ENCODE data around the gene SAMD8.
A peak's percentile ranks its signal among the peaks of the same experiment; 100 is the strongest.
"Not testable (repeated sequence)": the region's sequence is repeated elsewhere in the genome, so short reads cannot be mapped to it uniquely, and the experiment has no call there.

SAMD8 gene

GRCh38 chr10:75197066-75197465 is 85.6 kb downstream of the SAMD8 start:
- DNase-seq: no peak

GRCh38 chr10:75197906-75198305 is 86.5 kb downstream of the SAMD8 start:
- DNase-seq: no peak

DNA sequence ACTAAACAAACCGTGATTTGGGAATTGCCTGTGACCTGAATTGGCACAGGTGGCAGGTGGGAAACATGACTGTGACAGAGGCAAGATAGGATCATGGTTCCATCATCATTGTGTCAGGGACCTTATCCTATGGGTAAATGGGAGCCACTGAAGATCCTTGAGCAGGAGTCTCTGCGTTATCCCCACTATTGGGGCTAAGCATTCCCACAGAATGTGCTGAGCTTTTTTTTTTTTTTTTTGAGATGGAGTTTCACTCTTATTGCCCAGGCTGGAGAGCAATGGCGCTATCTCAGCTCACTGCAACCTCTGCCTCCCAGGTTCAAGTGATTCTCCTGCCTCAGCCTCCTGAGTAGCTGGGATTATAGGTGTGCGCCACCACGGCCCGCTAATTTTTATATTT is 88.5 kb downstream of the SAMD8 start:
- DNase-seq: not testable (repeated sequence)

- no peak for DNase-seq
Observed at GRCh38 chr10:75201793-75202307, 90.4 kb downstream of the SAMD8 start.

- DNase-seq: no peak
Observed at GRCh38 chr10:75202321-75203045, 91.0 kb downstream of the SAMD8 start.

- DNase-seq: not testable (repeated sequence)
Observed at GRCh38 chr10:75203046-75203620, 91.7 kb downstream of the SAMD8 start.

DNA sequence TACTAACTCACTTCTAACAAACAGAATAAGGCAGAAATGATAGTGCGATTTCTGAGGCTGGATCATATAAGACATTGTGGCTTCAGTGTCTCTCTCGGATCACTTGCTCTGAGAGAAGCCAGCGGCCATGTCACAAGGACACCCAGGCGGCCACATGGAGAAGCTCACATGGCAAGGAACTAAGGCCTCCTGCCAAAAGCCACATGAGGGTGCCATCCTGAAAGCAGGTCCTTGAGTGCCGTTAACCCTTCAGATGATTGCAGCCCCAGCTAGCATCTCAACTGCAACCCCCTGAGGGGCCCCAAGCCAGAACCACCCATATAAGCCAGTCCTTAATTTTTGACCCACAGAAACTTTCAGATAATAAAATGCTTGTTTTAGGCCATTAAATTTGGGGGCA is 92.3 kb downstream of the SAMD8 start:
- DNase-seq: no peak

DNA sequence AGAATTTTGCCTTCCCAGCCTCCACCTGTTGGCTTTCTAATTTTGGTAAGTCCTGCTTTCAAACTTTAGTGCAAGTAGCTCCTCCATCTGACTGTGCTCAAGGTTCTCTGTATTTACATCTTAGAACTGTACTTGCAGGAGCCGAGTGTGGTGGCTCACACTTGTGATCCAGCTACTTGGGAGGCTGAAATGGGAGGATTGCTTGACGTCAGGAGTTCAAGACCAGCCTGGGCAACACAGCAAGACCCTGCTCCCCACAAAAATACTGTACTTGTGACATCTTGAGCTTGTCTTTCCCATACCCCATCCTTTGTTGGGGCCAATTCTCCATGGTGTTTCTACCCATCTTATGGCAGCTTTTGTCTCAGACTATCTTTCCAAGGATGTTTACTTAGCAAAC is 94.5 kb downstream of the SAMD8 start:
- no peak for DNase-seq

GRCh38 chr10:75206638-75207037 is 95.2 kb downstream of the SAMD8 start:
- not testable (repeated sequence) for DNase-seq

GRCh38 chr10:75207079-75207856 is 95.8 kb downstream of the SAMD8 start:
- no peak for DNase-seq

- DNase-seq: no peak
Observed at GRCh38 chr10:75207857-75208144, 96.3 kb downstream of the SAMD8 start.

DNA sequence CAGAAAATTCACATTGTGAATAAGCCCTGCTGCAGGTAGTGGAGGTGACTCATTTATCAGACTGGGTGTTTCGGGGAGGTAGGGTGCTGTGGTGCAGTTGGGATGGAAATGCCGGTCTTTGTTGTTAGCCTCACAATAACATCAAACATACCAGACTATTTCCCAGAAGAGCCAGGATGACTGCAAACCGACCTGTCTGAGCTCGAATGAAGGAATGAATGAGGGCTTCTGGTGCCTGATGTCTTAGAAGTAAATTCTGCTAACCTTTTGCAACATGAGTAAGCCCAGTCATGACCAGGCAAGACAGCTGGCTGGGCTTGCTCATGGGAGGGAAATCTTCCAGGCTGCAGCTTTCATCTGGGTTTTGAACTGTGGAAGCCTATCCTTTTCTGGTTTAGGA is 96.7 kb downstream of the SAMD8 start:
- DNase-seq: no peak

DNA sequence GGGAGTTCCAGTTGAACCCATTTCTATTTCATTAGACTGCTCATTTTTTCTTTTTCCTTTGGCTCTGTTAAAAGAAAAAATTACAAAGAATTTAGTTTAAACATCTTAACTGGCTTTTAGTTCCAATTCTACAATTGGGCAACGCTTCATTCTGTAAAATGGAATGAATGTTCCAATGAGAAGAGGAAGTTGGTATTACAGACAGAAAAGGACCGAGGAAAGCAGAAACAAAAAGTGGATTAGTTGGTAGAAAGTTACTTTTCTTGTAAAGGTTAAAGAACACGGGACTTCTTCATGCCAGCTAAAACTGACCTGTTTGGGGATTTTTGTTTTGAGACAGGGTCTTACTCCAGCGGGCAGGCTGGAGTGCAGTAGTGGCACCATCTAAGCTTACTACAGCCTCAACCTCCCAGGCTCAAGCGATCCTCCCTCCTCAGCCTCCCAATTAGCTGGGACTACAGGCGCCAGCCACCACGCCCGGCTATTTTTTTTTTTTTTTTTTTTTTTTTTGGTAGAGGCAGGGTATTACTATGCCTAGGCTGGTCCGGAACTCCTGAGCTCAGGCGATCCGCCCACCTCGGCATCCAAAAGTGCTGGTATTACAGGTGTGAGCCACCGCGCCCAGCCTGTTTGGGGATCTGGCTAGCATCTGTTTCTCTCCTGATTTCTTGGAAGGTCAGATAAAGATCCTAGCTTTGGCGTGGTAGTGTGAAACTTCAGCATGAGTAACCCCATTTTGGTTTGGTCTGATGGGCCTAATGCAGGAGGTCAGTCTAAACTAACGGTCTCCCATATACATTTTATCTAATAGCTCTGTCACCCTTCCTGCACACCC is 97.8 kb downstream of the SAMD8 start:
- DNase-seq: no peak

DNA sequence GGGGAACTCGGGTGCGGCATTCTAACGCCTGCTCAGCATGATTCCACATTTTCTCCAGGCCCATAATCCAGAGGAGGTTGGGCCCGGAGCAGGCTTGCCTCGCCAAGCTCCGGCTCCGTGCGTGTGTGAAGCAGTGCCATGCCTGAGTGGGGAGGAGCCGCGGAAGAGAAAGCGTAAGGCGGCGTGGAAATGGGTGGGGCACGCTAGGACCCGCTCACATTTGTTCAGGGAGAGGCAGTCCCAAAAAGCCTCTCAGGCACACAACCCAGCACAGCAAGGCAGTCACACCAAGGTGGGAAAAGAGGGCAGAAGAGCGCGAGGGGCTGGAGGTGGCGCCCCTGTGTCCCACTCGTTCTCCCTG is 98.4 kb downstream of the SAMD8 start:
- peak; percentile 51 to 87 (median 67) for DNase-seq

- DNase-seq: peak; percentile 89 to 95 (median 91)
Observed at GRCh38 chr10:75210282-75211006, 99.0 kb downstream of the SAMD8 start, which contains the start of gene VDAC2. VDAC2 (plus strand) TSS chr10:75210796; CDS start chr10:75211159, 363 bp downstream.

DNA sequence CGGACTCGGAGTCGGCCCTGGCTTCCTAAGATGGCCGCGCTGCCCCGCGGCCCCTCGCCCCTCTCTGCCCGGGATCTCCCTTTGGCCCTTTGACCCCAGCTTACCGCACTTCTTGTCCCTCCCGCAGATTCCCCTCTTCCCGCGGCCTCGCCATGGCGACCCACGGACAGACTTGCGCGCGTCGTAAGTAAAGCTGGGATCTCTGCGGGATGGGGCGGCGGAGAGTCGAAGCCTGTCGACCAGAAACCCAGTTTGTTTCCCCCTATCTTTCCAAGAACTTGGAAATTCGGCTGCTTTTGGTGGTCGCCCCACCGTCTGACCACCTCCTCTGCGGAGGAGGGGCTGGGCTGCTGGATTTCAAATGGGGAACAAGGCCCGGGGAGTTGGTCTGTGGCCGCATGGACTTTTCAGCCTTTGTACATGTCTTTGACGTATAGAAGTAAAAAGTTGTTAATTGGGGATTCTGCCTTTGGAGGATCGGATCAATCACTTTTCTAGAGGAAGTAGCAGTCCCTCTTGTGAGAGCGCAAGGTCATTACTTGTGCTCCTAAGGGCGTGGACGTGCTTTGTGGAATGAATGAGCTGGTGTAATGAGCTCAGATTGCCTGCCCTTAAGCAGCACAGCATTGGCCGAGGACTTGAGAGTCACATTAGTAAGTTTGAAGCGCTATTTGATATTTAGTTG is 99.7 kb downstream of the SAMD8 start:
- peak in 2 of 5 donors; percentile 22 to 40 for DNase-seq

DNA sequence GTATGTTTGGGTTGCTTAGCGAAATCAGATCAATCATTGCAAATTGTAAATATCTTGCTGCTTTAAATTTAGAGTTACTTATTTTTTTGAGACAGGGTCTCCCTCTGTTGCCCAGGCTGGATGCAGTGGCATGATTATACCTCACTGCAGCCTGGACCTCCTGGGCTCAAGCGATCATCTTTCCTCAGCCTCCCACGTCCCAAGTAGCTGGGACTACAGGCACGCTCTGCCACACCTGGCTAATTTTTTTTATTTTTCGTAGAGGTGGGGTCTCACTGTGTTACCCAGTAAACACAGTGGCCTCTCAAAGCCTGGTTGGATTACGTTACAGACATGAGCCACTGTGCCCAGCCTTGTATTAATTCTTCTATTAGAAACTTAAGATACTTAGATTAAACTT is 100.9 kb downstream of the SAMD8 start:
- DNase-seq: no peak

DNA sequence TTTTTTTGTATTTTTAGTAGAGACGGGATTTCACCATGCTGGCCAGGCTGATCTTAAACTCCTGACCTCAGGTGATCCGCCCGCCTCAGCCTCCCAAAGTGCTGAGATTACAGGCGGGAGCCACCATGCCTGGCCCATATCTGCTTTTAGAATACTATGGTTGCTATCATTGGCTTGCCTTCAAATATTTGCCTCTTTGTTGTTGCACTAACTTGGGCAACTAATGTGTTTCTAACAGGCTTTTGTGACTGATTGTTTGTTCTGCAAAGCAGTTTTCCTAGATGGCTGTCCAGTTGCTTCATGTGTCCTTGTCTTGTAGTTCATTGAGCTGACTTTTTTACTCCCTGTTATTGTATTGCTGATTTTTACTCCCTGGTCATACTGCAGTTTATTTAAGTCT is 108.8 kb downstream of the SAMD8 start:
- DNase-seq: no peak

GRCh38 chr10:75221492-75221891 is 110.0 kb downstream of the SAMD8 start:
- DNase-seq: not testable (repeated sequence)

- no peak for DNase-seq
Observed at GRCh38 chr10:75223507-75223906, 112.1 kb downstream of the SAMD8 start.

- DNase-seq: no peak
Observed at GRCh38 chr10:75226095-75226494, 114.6 kb downstream of the SAMD8 start.

- no peak for DNase-seq
Observed at GRCh38 chr10:75226656-75227055, 115.2 kb downstream of the SAMD8 start.
